Measurements from ENCODE around the gene HTR6.

DNA sequence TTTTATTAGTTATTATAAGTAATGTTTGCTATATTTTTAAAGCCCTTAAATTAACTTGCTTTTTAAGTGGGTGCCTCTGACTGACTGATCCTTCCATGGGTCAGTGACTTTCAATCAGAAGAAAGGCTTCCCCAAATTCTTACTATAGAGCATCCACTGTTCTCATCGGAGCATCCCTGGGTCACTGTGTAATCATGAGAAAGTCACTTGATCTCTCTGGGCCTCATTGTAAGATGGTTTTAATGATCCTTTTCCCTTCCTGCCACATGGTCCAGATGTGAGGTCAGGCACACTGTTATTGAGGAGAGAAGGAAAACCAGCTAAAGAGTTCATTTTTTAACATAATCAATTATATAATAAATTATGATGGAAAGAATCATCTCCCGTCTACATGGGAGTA is 31.6 kb upstream of the HTR6 start:
- TF ChIP-seq, protein P1, sequence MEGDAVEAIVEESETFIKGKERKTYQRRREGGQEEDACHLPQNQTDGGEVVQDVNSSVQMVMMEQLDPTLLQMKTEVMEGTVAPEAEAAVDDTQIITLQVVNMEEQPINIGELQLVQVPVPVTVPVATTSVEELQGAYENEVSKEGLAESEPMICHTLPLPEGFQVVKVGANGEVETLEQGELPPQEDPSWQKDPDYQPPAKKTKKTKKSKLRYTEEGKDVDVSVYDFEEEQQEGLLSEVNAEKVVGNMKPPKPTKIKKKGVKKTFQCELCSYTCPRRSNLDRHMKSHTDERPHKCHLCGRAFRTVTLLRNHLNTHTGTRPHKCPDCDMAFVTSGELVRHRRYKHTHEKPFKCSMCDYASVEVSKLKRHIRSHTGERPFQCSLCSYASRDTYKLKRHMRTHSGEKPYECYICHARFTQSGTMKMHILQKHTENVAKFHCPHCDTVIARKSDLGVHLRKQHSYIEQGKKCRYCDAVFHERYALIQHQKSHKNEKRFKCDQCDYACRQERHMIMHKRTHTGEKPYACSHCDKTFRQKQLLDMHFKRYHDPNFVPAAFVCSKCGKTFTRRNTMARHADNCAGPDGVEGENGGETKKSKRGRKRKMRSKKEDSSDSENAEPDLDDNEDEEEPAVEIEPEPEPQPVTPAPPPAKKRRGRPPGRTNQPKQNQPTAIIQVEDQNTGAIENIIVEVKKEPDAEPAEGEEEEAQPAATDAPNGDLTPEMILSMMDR (IDR thresholded peaks at IDR 0.05; ENCODE audit: borderline replicate concordance, extremely low read depth, low read length, poor library complexity, severe bottlenecking): no peak
- TF ChIP-seq EZH2 (IDR thresholded peaks at IDR 0.05; ENCODE audit: borderline replicate concordance, low read depth, low read length, severe bottlenecking): no peak

Data from DND-41 (cell line).